Glutamatergic neuron (in vitro differentiated cells): ENCODE measurements around the gene DGUOK. TPM values are rescaled to one million over a fixed set of nuclear protein-coding genes. Genes with fewer than 3 reads are reported as not detected.

Experiments
- DNase-seq: peaks from one replicate; pipeline ENCODE4 v3.0.0; 2022
- H3K27ac Mint-ChIP-seq: one replicate; pipeline ENCODE4 v1.8.0; 2020; ENCODE audit warnings: mild to moderate bottlenecking, mixed read lengths, inconsistent platforms; ENCODE audit not compliant: unreplicated experiment
- H3K27me3 Mint-ChIP-seq: one replicate; pipeline ENCODE4 v1.8.0; 2020; ENCODE audit warnings: mild to moderate bottlenecking, moderate library complexity, mixed read lengths, inconsistent platforms; ENCODE audit not compliant: unreplicated experiment
- H3K36me3 Mint-ChIP-seq: one replicate; pipeline ENCODE4 v1.8.0; 2020; ENCODE audit warnings: mild to moderate bottlenecking, mixed read lengths, inconsistent platforms; ENCODE audit not compliant: unreplicated experiment
- H3K4me1 Mint-ChIP-seq: one replicate; pipeline ENCODE4 v1.8.0; 2020; ENCODE audit warnings: mild to moderate bottlenecking, low read depth, mixed read lengths, inconsistent platforms; ENCODE audit not compliant: unreplicated experiment
- H3K4me3 Mint-ChIP-seq: one replicate; pipeline ENCODE4 v1.8.0; 2020; ENCODE audit warnings: mild to moderate bottlenecking, mixed read lengths, inconsistent platforms; ENCODE audit not compliant: unreplicated experiment
- H3K9me3 Mint-ChIP-seq: one replicate; pipeline ENCODE4 v1.8.0; 2020; ENCODE audit warnings: mild to moderate bottlenecking, moderate library complexity, mixed read lengths, inconsistent platforms; ENCODE audit not compliant: unreplicated experiment
- CTCF ChIP-seq: fragments of 200-600 bp; sonication (generic); IDR thresholded peaks from one replicate; pipeline ENCODE4 v1.5.0; 2021; ENCODE audit not compliant: partially characterized antibody, unreplicated experiment
- total RNA-seq: library from RNA; stranded (reverse); fragmentation: NEBNext Ultra II Directional; extraction: Animal tissue kit (Norgen Biotek cat#: 25700); gene quantifications from one replicate; pipeline ENCODE4 v1.2.1, GENCODE V29; 2021; ENCODE audit not compliant: unreplicated experiment

The DGUOK gene
- total RNA-seq, 1 donor from 2014 or later = 96.8 TPM

GRCh38 chr2:73892631-73893329, 33.9 kb upstream of the DGUOK start, which contains the start of gene ACTG2:
Gene ACTG2, plus strand, starts transcription at chr2:73893008. Its CDS starts 8,304 bp downstream, at chr2:73901312.
- no peak for TF ChIP-seq CTCF
- Mint-ChIP-seq H3K4me3 (no peak within 1 kb of the TSS), H3K36me3 (no peaks in the 10 kb centered on the region), H3K4me1 (no peaks in the 10 kb centered on the region), H3K9me3 (peaks cover 2% of the 10 kb centered on the region), H3K27ac (no peak within 1 kb of the TSS), H3K27me3 (peaks cover 6% of the 10 kb centered on the region)
- DNase-seq = no peak

GRCh38 chr2:73893764-73894474, 32.8 kb upstream of the DGUOK start:
- H3K4me3 Mint-ChIP-seq = no peak overlapping the region
- no peaks in the 10 kb centered on the region for H3K36me3 Mint-ChIP-seq
- H3K4me1 Mint-ChIP-seq = no peaks in the 10 kb centered on the region
- no peak for TF ChIP-seq CTCF
- no peak for DNase-seq
- no peak overlapping the region for H3K27ac Mint-ChIP-seq
- peaks cover 2% of the 10 kb centered on the region for H3K9me3 Mint-ChIP-seq
- peaks cover 6% of the 10 kb centered on the region for H3K27me3 Mint-ChIP-seq

GRCh38 chr2:73894475-73894850, 32.2 kb upstream of the DGUOK start:
- Mint-ChIP-seq H3K27me3 (peaks cover 6% of the 10 kb centered on the region), H3K9me3 (peaks cover 2% of the 10 kb centered on the region), H3K36me3 (no peaks in the 10 kb centered on the region), H3K27ac (no peak overlapping the region), H3K4me3 (no peak overlapping the region), H3K4me1 (no peaks in the 10 kb centered on the region)
- DNase-seq = no peak
- TF ChIP-seq CTCF = no peak

GRCh38 chr2:73894877-73895276, 31.8 kb upstream of the DGUOK start:
- Mint-ChIP-seq H3K27ac (no peak overlapping the region), H3K9me3 (peaks cover 2% of the 10 kb centered on the region), H3K4me3 (no peak overlapping the region), H3K36me3 (no peaks in the 10 kb centered on the region), H3K4me1 (no peaks in the 10 kb centered on the region), H3K27me3 (peaks cover 6% of the 10 kb centered on the region)
- no peak for TF ChIP-seq CTCF
- no peak for DNase-seq

- Mint-ChIP-seq H3K27ac (no peak overlapping the region), H3K36me3 (no peaks in the 10 kb centered on the region), H3K9me3 (peaks cover 2% of the 10 kb centered on the region), H3K4me1 (peaks cover 2% of the 10 kb centered on the region), H3K4me3 (no peak overlapping the region), H3K27me3 (peaks cover 6% of the 10 kb centered on the region)
- no peak for TF ChIP-seq CTCF
- no peak for DNase-seq
Observed at GRCh38 chr2:73895473-73895872, 31.2 kb upstream of the DGUOK start.
